GM23248 (cell line): ENCODE measurements around the gene AKR1A1.

Experiments
- EZH2 ChIP-seq: fragments of 200-600 bp; sonication (generic); IDR thresholded peaks from 2 replicates; pipeline ENCODE4 v1.6.1; 2018; ENCODE audit warnings: antibody characterized with exemption, mild to moderate bottlenecking; ENCODE audit not compliant: insufficient read depth, poor library complexity, severe bottlenecking
- EZH2phosphoT487 ChIP-seq: fragments of 200-600 bp; sonication (generic); IDR thresholded peaks from 2 replicates; pipeline ENCODE4 v1.6.1; 2018; ENCODE audit warnings: antibody characterized with exemption, moderate library complexity, mild to moderate bottlenecking, low read depth; ENCODE audit not compliant: insufficient read depth

DNA sequence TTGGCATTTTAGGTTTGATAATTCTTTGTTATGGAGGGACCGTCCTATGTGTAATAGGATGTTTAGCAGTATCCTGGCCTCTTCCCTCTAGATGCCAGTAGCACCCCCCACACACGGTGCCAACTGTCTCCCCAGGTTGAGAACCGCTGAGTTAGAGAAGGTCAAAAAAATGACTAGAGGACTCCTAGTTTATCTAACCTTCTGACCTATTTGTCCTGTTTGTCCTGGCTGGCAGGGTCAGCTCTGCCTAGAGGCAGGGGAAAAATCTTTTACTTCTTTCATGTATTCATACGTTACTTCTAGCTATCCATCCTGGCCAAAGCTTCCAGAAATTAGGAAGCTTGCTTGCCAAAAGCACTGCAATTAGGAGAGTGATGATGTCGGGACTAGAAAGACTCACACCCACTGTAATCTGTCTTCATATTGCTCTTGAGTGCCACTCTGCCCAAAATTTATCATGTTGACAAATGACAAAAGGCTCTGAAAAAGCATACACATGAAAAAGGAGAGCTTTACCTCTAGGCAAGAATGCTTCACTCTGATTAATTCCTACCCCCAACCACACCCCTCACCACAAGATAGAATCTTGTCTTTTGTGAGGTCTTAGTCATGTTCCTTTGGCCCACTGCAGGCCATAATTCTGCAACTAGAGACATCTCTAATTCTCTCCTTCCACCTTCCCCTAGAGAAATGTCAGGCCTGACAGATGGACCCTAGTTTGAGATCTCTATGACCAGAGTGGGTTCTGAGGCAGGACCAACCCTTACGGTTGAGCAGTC lies 14.4 kb upstream of the AKR1A1 start:
- TF ChIP-seq EZH2 (no peak), EZH2phosphoT487 (no peak)
